ENCODE results near the gene NEU2.

Gene NEU2

DNA sequence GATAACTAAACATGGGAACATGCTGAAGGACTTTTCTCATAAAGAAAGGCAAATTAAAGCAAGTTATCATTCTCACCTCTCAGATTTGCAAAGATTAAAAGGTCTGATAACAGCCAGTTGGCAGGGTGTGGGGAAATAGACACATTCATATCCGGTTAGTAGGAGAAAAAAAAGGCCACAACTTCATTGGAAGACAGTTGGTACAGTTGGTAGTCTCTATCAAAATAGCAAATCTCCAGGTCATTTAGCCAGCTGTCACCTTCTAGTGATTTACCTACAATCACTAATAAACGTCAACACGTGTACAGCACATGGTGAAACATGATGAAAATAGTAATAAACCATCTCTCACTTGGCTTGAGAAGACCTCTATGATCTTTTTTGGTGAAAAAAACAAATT, 44.3 kb downstream of the NEU2 start:
- DNase-seq (ENCODE audit: low read depth in 2 of 2) = no peak

DNA sequence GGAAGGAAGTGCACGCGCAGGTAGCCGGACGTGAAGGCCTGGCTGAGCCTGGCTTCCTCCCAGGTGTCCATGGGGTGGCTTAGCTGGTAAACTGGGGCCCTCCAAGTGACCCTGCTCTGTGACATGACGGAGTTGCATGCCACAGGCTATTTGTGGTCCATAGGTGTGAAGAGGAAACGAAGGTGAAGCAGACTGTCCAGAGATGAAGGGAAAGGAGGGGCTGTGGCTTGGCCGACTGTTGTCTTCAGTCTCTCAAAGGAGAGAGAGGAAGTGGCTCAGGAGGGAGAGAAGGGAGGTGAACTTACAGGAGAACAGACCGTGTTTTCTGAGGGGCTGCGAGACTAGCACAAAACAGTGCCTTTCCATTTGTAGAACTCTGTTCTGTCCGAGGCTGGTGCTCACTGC, 47.0 kb downstream of the NEU2 start:
- no peak for DNase-seq (ENCODE audit: low read depth in 2 of 2)

DNA sequence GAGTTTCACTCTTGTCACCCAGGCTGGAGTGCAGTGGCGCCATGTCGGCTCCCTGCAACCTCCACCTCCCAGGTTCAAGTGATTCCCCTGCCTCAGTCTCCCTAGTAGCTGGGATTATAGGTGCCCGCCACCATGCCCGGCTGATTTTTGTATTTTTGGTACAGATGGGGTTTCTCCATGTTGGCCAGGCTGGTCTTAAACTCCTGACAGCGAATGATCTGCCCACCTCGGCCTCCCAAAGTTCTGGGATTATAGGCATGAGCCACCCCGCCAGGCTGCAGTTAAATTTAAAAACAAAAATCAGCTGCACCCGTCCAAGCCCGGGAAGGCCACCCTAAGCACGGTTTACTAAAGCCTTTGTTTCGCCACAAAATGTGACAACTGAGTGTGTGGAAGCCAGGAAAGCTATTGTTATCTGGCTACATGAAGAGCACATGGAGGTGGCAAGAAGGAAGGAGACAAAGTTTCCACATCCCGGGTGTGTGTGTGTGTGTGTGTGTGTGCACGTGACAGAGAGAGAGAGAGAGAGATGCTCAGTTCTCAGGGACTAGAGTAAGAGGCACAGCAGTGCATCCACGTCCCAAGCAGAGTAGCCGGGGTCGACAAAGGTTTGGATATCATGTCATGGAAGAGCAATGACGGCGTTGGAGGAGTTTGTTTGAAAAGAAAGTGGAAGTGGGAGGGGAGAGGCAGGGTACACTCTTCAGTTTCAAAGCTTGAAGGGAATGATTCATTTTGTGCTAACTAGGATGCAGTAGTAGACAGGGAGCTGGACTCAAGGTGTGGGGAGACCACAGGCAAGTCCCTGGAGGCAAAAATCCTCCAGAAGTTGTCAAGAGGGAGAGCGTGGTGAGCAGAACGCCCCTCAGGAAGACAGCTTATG, 47.7 kb downstream of the NEU2 start:
- no peak for DNase-seq (ENCODE audit: low read depth in 2 of 2)

DNA sequence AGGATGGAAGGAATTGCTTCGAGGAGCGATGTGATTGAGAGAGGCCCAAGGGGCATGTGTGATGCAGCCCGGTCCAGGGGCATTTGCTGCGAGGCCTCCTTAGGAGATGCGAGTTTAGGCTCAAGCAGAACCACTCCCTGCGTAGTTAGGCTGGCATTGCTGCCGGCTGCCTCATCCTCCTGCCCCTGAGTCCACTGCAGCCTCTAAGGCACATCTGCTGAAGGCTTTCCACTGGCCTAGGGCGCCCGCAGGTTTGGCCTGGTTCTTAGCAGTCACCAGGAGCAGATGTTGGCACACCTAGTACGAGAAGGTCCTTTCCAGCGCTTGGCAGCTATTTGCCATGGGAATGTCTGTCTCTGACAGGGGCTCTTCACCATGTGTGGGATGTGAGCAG, 48.4 kb downstream of the NEU2 start:
- DNase-seq (ENCODE audit: low read depth in 2 of 2) = no peak

DNA sequence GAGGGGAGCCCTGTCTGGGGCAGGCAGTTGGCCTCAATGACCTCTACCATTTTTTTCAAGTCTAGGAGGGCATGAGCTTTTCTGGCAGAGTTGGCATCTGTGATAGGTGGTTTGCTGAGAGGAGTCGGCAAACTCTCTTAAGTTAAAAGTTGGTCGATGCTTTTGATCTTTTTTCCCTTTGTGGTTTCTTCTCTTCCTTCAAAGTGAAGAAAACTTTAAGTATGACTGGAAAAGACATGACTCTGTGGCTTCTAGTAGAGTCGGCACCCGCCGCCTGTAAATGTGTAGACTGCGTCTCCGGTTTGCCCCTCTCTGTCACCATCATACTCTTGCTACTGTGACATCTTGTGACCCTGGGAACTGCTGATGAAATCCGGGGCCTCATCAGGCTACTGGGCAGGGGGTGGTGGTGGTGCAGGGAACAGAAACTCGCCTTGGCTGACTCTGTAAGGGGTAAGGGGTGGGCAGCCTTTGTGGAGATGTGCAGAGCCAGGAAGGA, 48.8 kb downstream of the NEU2 start:
- DNase-seq (ENCODE audit: low read depth in 2 of 2) = no peak

DNA sequence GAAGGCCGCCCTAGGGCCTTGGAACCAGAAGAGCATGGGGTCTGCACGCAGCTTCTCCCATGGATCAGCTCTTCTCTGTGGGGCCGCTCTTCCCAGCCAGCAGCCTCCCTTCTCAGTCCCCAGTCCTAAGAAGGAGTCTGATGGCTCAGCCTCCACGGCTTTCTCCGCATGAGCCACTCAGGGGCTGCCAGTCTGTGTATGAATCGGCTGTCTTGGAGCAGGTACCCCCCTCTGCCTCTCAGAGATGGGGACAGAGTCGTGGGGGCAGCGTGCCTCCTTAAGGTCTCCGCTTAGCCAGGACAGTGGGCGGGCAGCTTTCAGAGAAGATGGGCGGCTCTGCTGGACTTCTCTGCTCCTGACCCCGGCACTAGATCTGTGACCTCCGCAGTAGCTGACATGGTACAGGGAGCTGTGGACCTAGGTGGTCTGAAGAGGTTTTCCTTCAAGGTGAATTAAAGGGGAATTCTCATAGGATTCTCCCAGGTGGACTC, 49.3 kb downstream of the NEU2 start:
- DNase-seq (ENCODE audit: low read depth in 2 of 2) = no peak

DNA sequence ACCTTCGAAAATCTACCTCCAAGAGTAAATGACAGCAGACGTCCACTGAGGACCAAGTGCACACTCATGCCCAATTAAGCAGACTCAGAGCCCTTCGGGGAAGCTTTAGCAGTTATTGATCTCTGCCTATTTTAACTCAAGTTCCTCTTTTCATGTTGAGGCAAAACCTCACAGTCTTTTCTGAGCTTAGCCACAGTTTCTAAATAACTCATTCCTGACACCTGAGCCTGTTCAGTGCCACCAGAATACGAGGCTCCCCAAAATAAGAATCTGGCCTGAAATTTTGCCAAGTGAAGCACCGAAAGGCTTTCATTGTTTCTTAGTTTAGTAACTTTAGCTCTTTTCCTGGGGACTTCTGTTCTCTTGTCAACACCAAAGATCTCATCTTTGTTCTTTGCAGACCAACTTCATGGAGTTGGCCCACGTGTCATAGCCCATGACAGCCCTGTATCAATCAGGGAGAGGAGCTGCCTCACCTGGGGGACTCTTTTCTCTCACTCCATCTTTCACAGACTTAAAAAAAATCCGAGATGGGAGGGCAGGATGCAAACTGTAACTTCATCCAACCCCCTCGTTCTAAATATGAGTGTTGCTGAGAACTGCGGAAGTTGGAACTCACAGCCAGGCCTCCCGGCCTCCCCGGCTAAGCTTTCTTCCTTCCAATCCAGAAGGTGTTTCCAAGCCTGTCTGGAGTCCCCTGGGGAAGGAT, 49.9 kb downstream of the NEU2 start:
- no peak for DNase-seq (ENCODE audit: low read depth in 2 of 2)

DNA sequence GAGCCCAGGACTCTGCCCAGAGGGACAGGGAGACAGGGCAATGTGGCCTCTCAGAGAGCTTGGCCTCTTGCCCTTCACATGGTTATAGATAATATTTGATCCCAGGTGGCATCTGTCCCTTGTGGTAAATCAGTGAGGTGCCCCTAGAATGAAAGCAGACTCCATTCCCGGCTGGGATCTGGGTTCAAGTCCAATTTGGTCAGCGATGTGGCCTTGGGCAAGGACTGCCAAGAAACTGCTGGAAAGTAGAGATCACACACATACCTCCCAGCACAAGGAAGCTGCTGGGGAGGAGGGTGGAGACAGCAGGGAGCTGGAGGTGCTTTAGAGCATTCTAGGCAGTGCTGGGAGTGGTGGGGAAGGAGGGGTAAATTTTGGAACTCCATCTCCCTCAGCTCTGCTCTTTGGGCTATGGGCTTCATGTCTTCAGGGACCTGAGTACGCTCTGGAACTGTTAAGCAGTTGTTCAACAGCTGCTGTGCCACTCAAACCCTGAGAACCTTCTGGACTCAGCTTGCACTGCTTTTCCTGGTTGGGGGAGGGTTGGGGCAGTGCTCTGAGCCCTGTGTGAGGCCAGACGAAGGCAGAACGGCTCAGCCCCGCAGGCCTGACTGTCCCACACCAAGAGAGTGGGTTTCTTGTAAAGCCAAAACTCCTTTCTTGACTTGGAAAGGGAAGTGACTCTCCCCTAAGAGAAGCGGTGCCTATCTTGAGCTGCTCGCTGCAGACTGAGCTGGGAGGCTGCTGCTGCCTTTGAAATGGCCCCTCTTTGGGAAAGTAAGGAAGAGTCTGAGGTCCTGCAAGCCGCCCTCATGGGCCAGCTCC, 50.7 kb downstream of the NEU2 start:
- DNase-seq (ENCODE audit: low read depth in 2 of 2) = no peak

DNA sequence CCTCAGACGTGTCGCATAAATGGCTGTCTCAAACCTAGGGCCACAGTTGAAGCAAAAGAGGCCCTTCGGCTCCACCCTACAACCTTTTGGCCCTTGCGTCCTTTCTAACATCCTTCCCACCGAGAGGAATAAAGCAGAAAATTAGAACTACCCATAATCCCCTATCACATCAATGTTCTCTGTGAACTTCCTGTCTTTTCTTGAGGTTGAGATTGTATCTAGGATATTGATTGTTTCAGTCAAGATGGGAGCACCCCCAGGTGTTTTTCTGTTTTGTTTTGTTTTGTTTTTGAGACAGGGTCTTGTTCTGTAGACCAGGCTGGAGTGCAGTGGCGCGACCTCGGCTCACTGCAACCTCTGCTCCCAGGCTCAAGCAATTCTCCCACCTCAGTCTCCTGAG, 51.3 kb downstream of the NEU2 start:
- no peak for DNase-seq (ENCODE audit: low read depth in 2 of 2)

DNA sequence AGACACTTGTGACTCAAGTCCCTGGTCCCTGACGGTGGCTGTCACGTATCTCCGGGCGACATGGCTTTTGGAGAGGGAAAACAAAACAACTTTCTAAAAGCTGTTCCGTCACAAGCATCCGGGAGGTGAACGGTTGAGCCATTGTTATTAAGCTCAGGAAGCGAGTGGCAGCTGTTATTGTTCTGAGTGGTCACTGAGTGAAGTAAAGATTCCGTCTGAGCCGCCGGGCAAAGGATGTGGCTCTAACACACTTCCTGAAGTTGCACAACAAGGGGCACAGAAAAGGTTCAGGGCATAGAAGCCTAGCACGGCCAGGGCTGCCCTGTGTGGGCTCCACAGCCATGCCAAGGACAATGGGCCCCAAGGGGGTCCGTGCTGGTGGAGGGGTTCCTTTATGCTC, 52.0 kb downstream of the NEU2 start:
- DNase-seq (ENCODE audit: low read depth in 2 of 2) = no peak

Data from stimulated activated CD4-positive, alpha-beta T cell treated with anti-CD3 and anti-CD28 coated beads, Interleukin-1b, Interleukin-23, amount 100 ng/mL, for 1 hour (primary cell).